GM23338 (cell line): ENCODE measurements around the gene PRDM11.

Source experiments
- CREB1 ChIP-seq: fragments of 250-450 bp; sonication (Bioruptor Pico); IDR thresholded peaks from 2 replicates; pipeline ENCODE4 v1.5.0; 2020; ENCODE audit warnings: low read depth, mild to moderate bottlenecking, moderate library complexity
- EZH2 ChIP-seq: fragments of 200-600 bp; sonication (generic); IDR thresholded peaks from one replicate; pipeline ENCODE4 v1.8.0; 2017; ENCODE audit warnings: antibody characterized with exemption, mild to moderate bottlenecking, low read depth; ENCODE audit not compliant: unreplicated experiment
- JUNB ChIP-seq: IDR thresholded peaks from one replicate; pipeline ENCODE4 v1.6.1; 2016; ENCODE audit warnings: antibody characterized with exemption; ENCODE audit not compliant: unreplicated experiment
- POLR2AphosphoS5 ChIP-seq: IDR thresholded peaks from 2 replicates; pipeline ENCODE4 v1.6.1; 2016; ENCODE audit warnings: antibody characterized with exemption, low read depth
- REST ChIP-seq: IDR thresholded peaks from one replicate; pipeline ENCODE4 v1.6.1; 2018; ENCODE audit warnings: antibody characterized with exemption; ENCODE audit not compliant: unreplicated experiment
- STAT1 ChIP-seq: IDR thresholded peaks from one replicate; pipeline ENCODE4 v1.6.1; 2016; ENCODE audit warnings: antibody characterized with exemption; ENCODE audit not compliant: unreplicated experiment
- TF ChIP-seq, protein P1 (sequence below), 2 experiments: fragments of 200-600 bp in 1 of 2; sonication (generic) in 1 of 2; conservative IDR thresholded peaks; 2 replicates each; pipeline versions ENCODE4 v1.5.1 to v1.6.1; 2016 to 2017; ENCODE audit warnings: antibody characterized with exemption in 2 of 2, low read depth in 2 of 2, mild to moderate bottlenecking in 2 of 2, moderate library complexity in 1 of 2

GRCh38 chr11:45266676-45267020 lies 120.2 kb downstream of the PRDM11 start:
- no peak for TF ChIP-seq REST
- TF ChIP-seq, protein P1, sequence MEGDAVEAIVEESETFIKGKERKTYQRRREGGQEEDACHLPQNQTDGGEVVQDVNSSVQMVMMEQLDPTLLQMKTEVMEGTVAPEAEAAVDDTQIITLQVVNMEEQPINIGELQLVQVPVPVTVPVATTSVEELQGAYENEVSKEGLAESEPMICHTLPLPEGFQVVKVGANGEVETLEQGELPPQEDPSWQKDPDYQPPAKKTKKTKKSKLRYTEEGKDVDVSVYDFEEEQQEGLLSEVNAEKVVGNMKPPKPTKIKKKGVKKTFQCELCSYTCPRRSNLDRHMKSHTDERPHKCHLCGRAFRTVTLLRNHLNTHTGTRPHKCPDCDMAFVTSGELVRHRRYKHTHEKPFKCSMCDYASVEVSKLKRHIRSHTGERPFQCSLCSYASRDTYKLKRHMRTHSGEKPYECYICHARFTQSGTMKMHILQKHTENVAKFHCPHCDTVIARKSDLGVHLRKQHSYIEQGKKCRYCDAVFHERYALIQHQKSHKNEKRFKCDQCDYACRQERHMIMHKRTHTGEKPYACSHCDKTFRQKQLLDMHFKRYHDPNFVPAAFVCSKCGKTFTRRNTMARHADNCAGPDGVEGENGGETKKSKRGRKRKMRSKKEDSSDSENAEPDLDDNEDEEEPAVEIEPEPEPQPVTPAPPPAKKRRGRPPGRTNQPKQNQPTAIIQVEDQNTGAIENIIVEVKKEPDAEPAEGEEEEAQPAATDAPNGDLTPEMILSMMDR (conservative IDR thresholded peaks at IDR 0.05; ENCODE audit: low read depth in 2 of 2): no peak
- TF ChIP-seq CREB1 (CRISPR knock-in tag): no peak
- TF ChIP-seq EZH2: no peak
- no peak for TF ChIP-seq POLR2AphosphoS5
- no peak for TF ChIP-seq STAT1
- TF ChIP-seq JUNB: no peak
